ENCODE results near the gene HOMER2.
A peak's percentile ranks its signal among the peaks of the same experiment; 100 is the strongest.
"Not testable (repeated sequence)": the region's sequence is repeated elsewhere in the genome, so short reads cannot be mapped to it uniquely, and the experiment has no call there.

HOMER2 gene

GRCh38 chr15:82952158-82953081, at the start of gene HOMER2 (continued):
- TF ChIP-seq ZNF654 (tag by site-specific recombination; IDR thresholded peaks at IDR 0.05; ENCODE audit: low read depth): no peak

- not testable (repeated sequence) for H3K4me3 ChIP-seq (ENCODE audit: low read depth, low read length); H3K27ac ChIP-seq (ENCODE audit: extremely low read depth, low read depth, low read length); H3K4me1 ChIP-seq (ENCODE audit: control insufficient read depth, insufficient read depth, low read length); H3K9me3 ChIP-seq (ENCODE audit: control insufficient read depth, insufficient read depth, low read depth, low read length)
- peaks cover 11 to 13% of the 10 kb centered on the region in 2 experiments for H3K36me3 ChIP-seq (ENCODE audit: control insufficient read depth in 2 of 2, insufficient read depth in 1 of 2, low read length in 2 of 2)
- ChIA-PET POLR2A (interaction anchor here (1.1 to 1.3 kb wide), 3 partner anchors 11 to 470 kb away, joined by 3 to 4 read pairs (median 3); partner anchors contain the start of gene C15orf40), CTCF (interaction anchor here (0.6 to 5.0 kb wide), 19 partner anchors 9 to 470 kb away, joined by 3 to 54 read pairs (median 5); partner anchors contain the start of genes C15orf40, RAMAC and RPS17)
Observed at GRCh38 chr15:83000672-83001031, 48.1 kb upstream of the HOMER2 start.

- H3K4me1 ChIP-seq (ENCODE audit: control insufficient read depth, insufficient read depth, low read length): no peaks in the 10 kb centered on the region
- H3K36me3 ChIP-seq (ENCODE audit: control insufficient read depth in 2 of 2, insufficient read depth in 1 of 2, low read length in 2 of 2): peaks cover 7% of the 10 kb centered on the region in 2 experiments
- H3K4me3 ChIP-seq (ENCODE audit: low read depth, low read length): no peak overlapping the region
- no peak overlapping the region for H3K27ac ChIP-seq (ENCODE audit: extremely low read depth, low read depth, low read length)
- ChIA-PET POLR2A (interaction anchor here (1.1 to 1.3 kb wide), 3 partner anchors 11 to 469 kb away, joined by 3 to 4 read pairs (median 3); partner anchors contain the start of gene C15orf40), CTCF (interaction anchor here (0.5 to 5.0 kb wide), 33 partner anchors 10 to 469 kb away, joined by 3 to 54 read pairs (median 4); partner anchors contain the start of genes C15orf40, RAMAC and RPS17)
- no peaks in the 10 kb centered on the region for H3K9me3 ChIP-seq (ENCODE audit: control insufficient read depth, insufficient read depth, low read depth, low read length)
- TF ChIP-seq ZNF335 (tag by site-specific recombination; conservative IDR thresholded peaks at IDR 0.05) (peak; percentile 77), ZBTB17 (tag by site-specific recombination; IDR thresholded peaks at IDR 0.05) (peak; percentile 10; the same call in 1 of the 2 replicates), ZNF132 (tag by site-specific recombination; IDR thresholded peaks at IDR 0.05; ENCODE audit: borderline replicate concordance) (no peak), ZNF138 (tag by site-specific recombination; IDR thresholded peaks at IDR 0.05; ENCODE audit: borderline replicate concordance) (no peak), CTCF (tag by site-specific recombination; IDR thresholded peaks at IDR 0.05) (peak; percentile 68; the same call in 1 of the 2 replicates), ZNF660 (tag by site-specific recombination; IDR thresholded peaks at IDR 0.05) (peak; percentile 67; the same call in 1 of the 2 replicates), ZNF654 (tag by site-specific recombination; IDR thresholded peaks at IDR 0.05; ENCODE audit: low read depth) (peak; percentile 77)
Observed at GRCh38 chr15:82999905-83000671, 47.6 kb upstream of the HOMER2 start.

GRCh38 chr15:82999426-82999825, 46.9 kb upstream of the HOMER2 start:
- Histone ChIP-seq H3K27ac (ENCODE audit: extremely low read depth, low read depth, low read length) (no peak overlapping the region), H3K4me1 (ENCODE audit: control insufficient read depth, insufficient read depth, low read length) (no peaks in the 10 kb centered on the region)
- POLR2A ChIA-PET: interaction anchor here (1.1 to 1.3 kb wide), 3 partner anchors 12 to 469 kb away, joined by 3 to 4 read pairs (median 3); partner anchors contain the start of gene C15orf40
- TF ChIP-seq ZNF677 (tag by site-specific recombination; IDR thresholded peaks at IDR 0.05) (no peak), SP3 (tag by site-specific recombination; IDR thresholded peaks at IDR 0.05) (no peak), ZBTB8A (tag by site-specific recombination; IDR thresholded peaks at IDR 0.05) (no peak), AEBP2 (tag by site-specific recombination; IDR thresholded peaks at IDR 0.05; ENCODE audit: borderline replicate concordance) (no peak), ZNF223 (tag by site-specific recombination; IDR thresholded peaks at IDR 0.05) (no peak), ZNF600 (tag by site-specific recombination; IDR thresholded peaks at IDR 0.05) (no peak), ZBTB10 (tag by site-specific recombination; IDR thresholded peaks at IDR 0.05) (no peak), ZNF19 (tag by site-specific recombination; IDR thresholded peaks at IDR 0.05; ENCODE audit: low read depth) (no peak)

More at GRCh38 chr15:82999426-82999825, 46.9 kb upstream of the HOMER2 start:
- H3K36me3 ChIP-seq (ENCODE audit: control insufficient read depth in 2 of 2, insufficient read depth in 1 of 2, low read length in 2 of 2): peaks cover under 1 to 2% of the 10 kb centered on the region in 2 experiments
- no peak overlapping the region for H3K4me3 ChIP-seq (ENCODE audit: low read depth, low read length)
- CTCF ChIA-PET: interaction anchor here (0.6 to 5.0 kb wide), 19 partner anchors 9 to 469 kb away, joined by 3 to 54 read pairs (median 5); partner anchors contain the start of genes C15orf40 and RAMAC
- H3K9me3 ChIP-seq (ENCODE audit: control insufficient read depth, insufficient read depth, low read depth, low read length): no peaks in the 10 kb centered on the region

All from HEK293 (cell line).